ENCODE measurements around the gene AGTRAP. TPM values are rescaled to one million over a fixed set of nuclear protein-coding genes. Genes with fewer than 3 reads are reported as not detected.

The AGTRAP gene
- total RNA-seq, 1 experiment from 2014 or later, result 30.4 TPM

DNA sequence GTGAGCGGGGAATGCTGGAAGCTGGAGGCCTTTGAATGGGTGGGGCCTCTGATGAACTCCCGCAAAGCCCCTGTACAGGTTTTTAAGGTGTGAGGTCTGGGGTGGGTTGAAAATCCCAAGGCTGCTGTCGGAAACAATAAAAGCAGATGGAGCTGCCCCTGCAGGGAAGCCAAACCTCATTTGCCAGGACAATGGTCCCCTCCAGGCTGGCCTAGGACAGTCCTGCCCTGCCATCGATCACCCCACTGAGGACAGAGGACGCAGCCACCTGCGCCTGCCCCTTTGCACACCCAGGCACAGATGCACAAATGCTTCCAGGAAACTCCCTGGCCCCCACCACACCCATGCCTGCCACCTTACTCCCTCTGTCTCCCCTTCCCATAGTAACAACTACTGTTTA is 40.1 kb upstream of the AGTRAP start:
- H3K27me3 Mint-ChIP-seq (ENCODE audit: unreplicated experiment), result peaks cover 50% of the 10 kb centered on the region
- intact Hi-C loops (cut with micrococcal nuclease; ENCODE audit: unreplicated experiment), result no loop called here
- H3K36me3 Mint-ChIP-seq (ENCODE audit: insufficient read depth, unreplicated experiment), result peaks cover 9% of the 10 kb centered on the region
- H3K9me3 Mint-ChIP-seq (ENCODE audit: low read depth, unreplicated experiment), result no peaks in the 10 kb centered on the region
- CTCF ChIA-PET, result interaction anchor here (0.7 kb wide), 1 partner anchor 10 kb away, joined by 3 read pairs; no protein-coding TSS in a partner anchor
- no peak for DNase-seq
- no peak overlapping the region for H3K4me3 Mint-ChIP-seq (ENCODE audit: low read depth, unreplicated experiment)
- H3K4me1 Mint-ChIP-seq (ENCODE audit: low read depth, unreplicated experiment), result peaks cover 15% of the 10 kb centered on the region
- TF ChIP-seq, protein P1, sequence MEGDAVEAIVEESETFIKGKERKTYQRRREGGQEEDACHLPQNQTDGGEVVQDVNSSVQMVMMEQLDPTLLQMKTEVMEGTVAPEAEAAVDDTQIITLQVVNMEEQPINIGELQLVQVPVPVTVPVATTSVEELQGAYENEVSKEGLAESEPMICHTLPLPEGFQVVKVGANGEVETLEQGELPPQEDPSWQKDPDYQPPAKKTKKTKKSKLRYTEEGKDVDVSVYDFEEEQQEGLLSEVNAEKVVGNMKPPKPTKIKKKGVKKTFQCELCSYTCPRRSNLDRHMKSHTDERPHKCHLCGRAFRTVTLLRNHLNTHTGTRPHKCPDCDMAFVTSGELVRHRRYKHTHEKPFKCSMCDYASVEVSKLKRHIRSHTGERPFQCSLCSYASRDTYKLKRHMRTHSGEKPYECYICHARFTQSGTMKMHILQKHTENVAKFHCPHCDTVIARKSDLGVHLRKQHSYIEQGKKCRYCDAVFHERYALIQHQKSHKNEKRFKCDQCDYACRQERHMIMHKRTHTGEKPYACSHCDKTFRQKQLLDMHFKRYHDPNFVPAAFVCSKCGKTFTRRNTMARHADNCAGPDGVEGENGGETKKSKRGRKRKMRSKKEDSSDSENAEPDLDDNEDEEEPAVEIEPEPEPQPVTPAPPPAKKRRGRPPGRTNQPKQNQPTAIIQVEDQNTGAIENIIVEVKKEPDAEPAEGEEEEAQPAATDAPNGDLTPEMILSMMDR (IDR thresholded peaks at IDR 0.05; ENCODE audit: unreplicated experiment), result no peak
- no peak overlapping the region for H3K27ac Mint-ChIP-seq (ENCODE audit: unreplicated experiment)
- BruUV-seq (replicated peaks), result no TSS peak

DNA sequence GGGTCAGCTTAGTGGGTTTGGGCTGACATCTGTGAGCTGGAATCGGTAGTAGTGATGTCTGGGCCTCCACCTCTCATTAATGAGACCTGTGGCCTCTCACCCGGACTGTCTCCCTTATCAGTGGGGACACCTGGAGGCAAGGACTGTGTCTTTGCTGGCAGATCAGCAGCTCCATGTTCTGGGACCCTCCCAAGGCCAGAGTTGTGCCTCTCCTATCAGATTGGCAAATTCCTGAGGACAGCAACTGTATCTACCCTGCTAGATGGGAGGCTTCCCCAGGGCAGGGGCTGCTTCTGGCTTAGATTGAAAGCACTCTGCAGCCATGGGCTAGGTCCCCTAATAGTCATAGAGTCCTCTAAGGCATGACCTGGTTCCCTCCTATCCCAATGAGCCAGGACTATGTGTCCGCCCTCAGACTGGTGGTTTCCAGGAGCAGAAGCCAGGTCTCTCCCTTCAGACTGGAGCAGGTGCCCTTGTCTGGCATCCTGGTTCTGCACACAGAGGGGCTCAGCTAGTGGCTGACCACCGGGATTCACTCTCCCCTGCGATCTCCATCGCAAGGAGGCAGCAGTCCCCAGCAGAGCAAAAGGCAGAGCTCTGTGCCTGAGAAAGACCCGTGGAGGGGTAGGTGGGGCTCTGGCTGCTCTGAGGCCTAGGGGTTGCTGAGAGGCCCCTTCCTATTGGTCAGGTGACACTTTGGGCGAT is 38.6 kb upstream of the AGTRAP start:
- TF ChIP-seq, protein P1 (IDR thresholded peaks at IDR 0.05; ENCODE audit: unreplicated experiment), result no peak
- intact Hi-C loops (cut with micrococcal nuclease; ENCODE audit: unreplicated experiment), result no loop called here
- CTCF ChIA-PET, result interaction anchor here (0.6 kb wide), 1 partner anchor 860 kb away, joined by 3 read pairs; no protein-coding TSS in a partner anchor
- no peaks in the 10 kb centered on the region for H3K9me3 Mint-ChIP-seq (ENCODE audit: low read depth, unreplicated experiment)
- no peak for DNase-seq
- H3K27me3 Mint-ChIP-seq (ENCODE audit: unreplicated experiment), result peaks cover 38% of the 10 kb centered on the region
- peaks cover 15% of the 10 kb centered on the region for H3K4me1 Mint-ChIP-seq (ENCODE audit: low read depth, unreplicated experiment)
- H3K36me3 Mint-ChIP-seq (ENCODE audit: insufficient read depth, unreplicated experiment), result peaks cover 9% of the 10 kb centered on the region
- H3K27ac Mint-ChIP-seq (ENCODE audit: unreplicated experiment), result no peak overlapping the region
- no TSS peak for BruUV-seq (replicated peaks)
- H3K4me3 Mint-ChIP-seq (ENCODE audit: low read depth, unreplicated experiment), result no peak overlapping the region

DNA sequence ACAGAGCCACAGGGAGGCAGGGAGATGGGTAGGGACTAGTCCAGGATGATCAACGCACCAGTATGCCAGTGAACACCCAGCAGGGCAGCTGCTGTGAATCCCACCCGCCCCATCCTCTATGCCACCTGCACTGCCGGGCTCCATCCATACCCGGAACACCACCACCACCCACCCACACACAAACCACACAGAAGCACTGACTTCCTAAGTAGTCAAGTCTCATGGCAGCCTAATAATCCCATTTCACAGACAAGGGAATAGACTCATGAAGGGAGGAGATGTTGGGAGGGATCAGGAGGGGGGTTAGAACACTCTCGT is 38.1 kb upstream of the AGTRAP start:
- peaks cover 4% of the 10 kb centered on the region for H3K36me3 Mint-ChIP-seq (ENCODE audit: insufficient read depth, unreplicated experiment)
- no TSS peak for BruUV-seq (replicated peaks)
- no peak overlapping the region for H3K4me3 Mint-ChIP-seq (ENCODE audit: low read depth, unreplicated experiment)
- no peaks in the 10 kb centered on the region for H3K9me3 Mint-ChIP-seq (ENCODE audit: low read depth, unreplicated experiment)
- CTCF ChIA-PET, result no interaction called here
- no peak for DNase-seq
- peaks cover 33% of the 10 kb centered on the region for H3K27me3 Mint-ChIP-seq (ENCODE audit: unreplicated experiment)
- H3K27ac Mint-ChIP-seq (ENCODE audit: unreplicated experiment), result no peak overlapping the region
- TF ChIP-seq, protein P1 (IDR thresholded peaks at IDR 0.05; ENCODE audit: unreplicated experiment), result no peak
- intact Hi-C loops (cut with micrococcal nuclease; ENCODE audit: unreplicated experiment), result no loop called here
- peaks cover 12% of the 10 kb centered on the region for H3K4me1 Mint-ChIP-seq (ENCODE audit: low read depth, unreplicated experiment)

DNA sequence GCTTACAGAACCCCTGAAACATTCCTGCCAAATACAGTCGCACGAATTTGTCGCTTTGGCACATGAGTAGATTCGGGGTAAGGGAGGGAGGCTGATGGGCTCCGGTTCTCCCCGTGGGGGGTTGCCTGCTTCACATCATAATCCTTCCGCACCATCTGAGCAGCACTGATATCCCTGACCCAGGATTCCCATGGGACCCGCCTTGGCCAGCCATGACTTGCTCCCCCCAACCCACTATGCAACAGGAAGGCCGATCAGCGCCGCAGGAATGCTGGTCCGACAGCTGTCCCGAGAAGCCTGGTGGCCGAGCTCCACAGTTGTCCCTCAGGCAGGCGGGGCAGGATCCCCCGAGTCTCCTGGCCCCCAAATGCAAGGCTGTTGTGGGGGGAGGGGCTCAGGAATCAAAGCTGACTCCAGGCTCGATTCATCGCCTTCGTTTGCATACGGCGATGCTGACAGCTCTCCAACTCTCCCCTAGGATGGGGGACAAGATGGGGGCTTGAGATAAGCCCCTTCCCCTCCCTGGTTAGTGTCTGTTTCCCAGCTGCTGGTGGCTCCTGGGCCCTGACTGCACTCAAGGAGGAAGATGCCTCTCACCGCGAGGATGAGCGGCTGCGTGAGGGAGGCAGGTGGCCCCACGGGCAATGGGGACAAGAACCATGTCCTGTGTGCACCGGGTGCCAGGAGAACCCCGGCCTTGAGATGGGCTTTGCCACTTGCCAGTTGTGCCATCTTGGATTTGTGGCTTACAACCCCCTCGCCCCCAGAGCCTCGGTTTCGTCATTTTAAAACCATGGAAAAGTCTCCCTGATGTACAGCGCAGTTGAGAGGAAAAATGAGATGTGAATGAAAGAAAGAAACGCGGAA is 35.1 kb upstream of the AGTRAP start:
- CTCF ChIA-PET, result no interaction called here
- TF ChIP-seq, protein P1 (IDR thresholded peaks at IDR 0.05; ENCODE audit: unreplicated experiment), result no peak
- Mint-ChIP-seq H3K27me3 (ENCODE audit: unreplicated experiment) (peaks cover 16% of the 10 kb centered on the region), H3K9me3 (ENCODE audit: low read depth, unreplicated experiment) (no peaks in the 10 kb centered on the region), H3K36me3 (ENCODE audit: insufficient read depth, unreplicated experiment) (peaks cover 4% of the 10 kb centered on the region), H3K4me3 (ENCODE audit: low read depth, unreplicated experiment) (no peak overlapping the region), H3K27ac (ENCODE audit: unreplicated experiment) (no peak overlapping the region), H3K4me1 (ENCODE audit: low read depth, unreplicated experiment) (no peaks in the 10 kb centered on the region)
- no peak for DNase-seq
- BruUV-seq (replicated peaks), result no TSS peak
- intact Hi-C loops (cut with micrococcal nuclease; ENCODE audit: unreplicated experiment), result no loop called here
